H9 (cell line): ENCODE measurements around the gene INSR. TPM values are rescaled to one million over a fixed set of nuclear protein-coding genes. Genes with fewer than 3 reads are reported as not detected.

Experiments
- DNase-seq: peaks from one replicate; pipeline ENCODE4 v3.0.0-alpha.2; 2017
- H2AFZ ChIP-seq: one replicate; pipeline ENCODE4 v1.6.1; 2013; ENCODE audit warnings: mild to moderate bottlenecking, low read length, control low read depth, moderate library complexity
- H2AK5ac ChIP-seq: 2 replicates; pipeline ENCODE4 v1.6.1; 2013; ENCODE audit warnings: low read length, control low read depth, mixed read lengths; ENCODE audit not compliant: insufficient read length
- H2BK120ac ChIP-seq: one replicate; pipeline ENCODE4 v1.6.1; 2013; ENCODE audit warnings: low read depth, mild to moderate bottlenecking, low read length, control low read depth, inconsistent platforms; ENCODE audit not compliant: poor library complexity, severe bottlenecking
- H2BK12ac ChIP-seq: 2 replicates; pipeline ENCODE4 v1.6.1; 2013; ENCODE audit warnings: low read length, control low read depth, mixed read lengths, low read depth; ENCODE audit not compliant: insufficient read length
- H2BK15ac ChIP-seq: 2 replicates; pipeline ENCODE4 v1.6.1; 2013; ENCODE audit warnings: low read depth, low read length, control low read depth
- H2BK20ac ChIP-seq: one replicate; pipeline ENCODE4 v1.6.1; 2013; ENCODE audit warnings: low read depth, mild to moderate bottlenecking, low read length, control low read depth, inconsistent platforms; ENCODE audit not compliant: poor library complexity, severe bottlenecking
- H2BK5ac ChIP-seq: 2 replicates; pipeline ENCODE4 v1.6.1; 2013; ENCODE audit warnings: low read length, control low read depth, mixed read lengths; ENCODE audit not compliant: insufficient read length
- H3K14ac ChIP-seq: 2 replicates; pipeline ENCODE4 v1.6.1; 2013; ENCODE audit warnings: low read length, control low read depth; ENCODE audit not compliant: insufficient read depth
- H3K18ac ChIP-seq: 2 replicates; pipeline ENCODE4 v1.6.1; 2013; ENCODE audit warnings: low read depth, mild to moderate bottlenecking, mixed read lengths, low read length, control low read depth; ENCODE audit not compliant: insufficient read length
- H3K23ac ChIP-seq: 2 replicates; pipeline ENCODE4 v1.6.1; 2013; ENCODE audit warnings: low read length, control low read depth, mixed read lengths, low read depth; ENCODE audit not compliant: insufficient read length
- H3K23me2 ChIP-seq: 2 replicates; pipeline ENCODE4 v1.6.1; 2013; ENCODE audit warnings: low read depth, mild to moderate bottlenecking, mixed read lengths, low read length, control low read depth; ENCODE audit not compliant: insufficient read length, poor library complexity, severe bottlenecking
- H3K27ac ChIP-seq: 2 replicates; pipeline ENCODE4 v1.5.1; 2013; ENCODE audit warnings: low read length, control low read depth, mixed read lengths, low read depth; ENCODE audit not compliant: insufficient read length
- H3K27me3 ChIP-seq: 2 replicates; pipeline ENCODE4 v1.6.1; 2013; ENCODE audit warnings: low read length, control low read depth, inconsistent platforms; ENCODE audit not compliant: insufficient read depth
- H3K4ac ChIP-seq: 2 replicates; pipeline ENCODE4 v1.6.1; 2013; ENCODE audit warnings: low read depth, mild to moderate bottlenecking, control low read depth, inconsistent platforms, low read length, moderate library complexity
- H3K4me1 ChIP-seq: 2 replicates; pipeline ENCODE4 v1.6.1; 2013; ENCODE audit warnings: low read length, control low read depth, inconsistent platforms; ENCODE audit not compliant: insufficient read depth
- H3K4me2 ChIP-seq: 2 replicates; pipeline ENCODE4 v1.6.1; 2013; ENCODE audit warnings: low read length, control low read depth, mixed read lengths; ENCODE audit not compliant: insufficient read length, insufficient read depth
- H3K56ac ChIP-seq: 2 replicates; pipeline ENCODE4 v1.6.1; 2013; ENCODE audit warnings: low read depth, mild to moderate bottlenecking, mixed read lengths, low read length, control low read depth; ENCODE audit not compliant: insufficient read length
- H3K79me1 ChIP-seq: 2 replicates; pipeline ENCODE4 v1.6.1; 2013; ENCODE audit warnings: low read depth, mild to moderate bottlenecking, moderate library complexity, low read length, control low read depth, inconsistent platforms; ENCODE audit not compliant: insufficient read depth, poor library complexity, severe bottlenecking
- H3K79me2 ChIP-seq: 2 replicates; pipeline ENCODE4 v1.6.1; 2013; ENCODE audit warnings: low read length, control low read depth, inconsistent platforms; ENCODE audit not compliant: insufficient read depth
- H3K9ac ChIP-seq: 2 replicates; pipeline ENCODE4 v1.6.1; 2013; ENCODE audit warnings: low read length, control low read depth, mixed read lengths; ENCODE audit not compliant: insufficient read length; ENCODE audit errors: extremely low read depth
- H3K9me3 ChIP-seq: one replicate; pipeline ENCODE4 v1.6.1; 2013; ENCODE audit warnings: low read depth, low read length, inconsistent platforms; ENCODE audit not compliant: control insufficient read depth
- H3T11ph ChIP-seq: one replicate; pipeline ENCODE4 v1.6.1; 2013; ENCODE audit warnings: mild to moderate bottlenecking, low read length, control low read depth, inconsistent platforms
- H4K20me1 ChIP-seq: one replicate; pipeline ENCODE4 v1.6.1; 2013; ENCODE audit not compliant: control insufficient read depth, insufficient read length, insufficient read depth
- H4K5ac ChIP-seq: 2 replicates; pipeline ENCODE4 v1.6.1; 2013; ENCODE audit warnings: low read depth, mild to moderate bottlenecking, mixed read lengths, low read length, control low read depth; ENCODE audit not compliant: insufficient read length
- H4K8ac ChIP-seq: replicated peaks from 2 replicates; pipeline ENCODE4 v1.6.1; 2013; ENCODE audit warnings: low read length, control low read depth, mixed read lengths, low read depth; ENCODE audit not compliant: insufficient read length
- H4K91ac ChIP-seq: 2 replicates; pipeline ENCODE4 v1.6.1; 2013; ENCODE audit warnings: low read depth, mild to moderate bottlenecking, moderate library complexity, mixed read lengths, low read length, control low read depth; ENCODE audit not compliant: insufficient read length
- H3K27ac Mint-ChIP-seq, 3 experiments: 2 replicates in 2 of 3; 3 replicates in 1 of 3; pipeline ENCODE4 v1.8.0; 2020 to 2021; ENCODE audit warnings: mixed read lengths in 3 of 3, mild to moderate bottlenecking in 1 of 3, moderate library complexity in 1 of 3
- H3K27me3 Mint-ChIP-seq: 2 replicates; pipeline ENCODE4 v1.8.0; 2021; ENCODE audit warnings: low read depth, mild to moderate bottlenecking, moderate library complexity, mixed read lengths
- H3K36me3 Mint-ChIP-seq, 3 experiments: 2 replicates in 2 of 3; 3 replicates in 1 of 3; pipeline ENCODE4 v1.8.0; 2020 to 2021; ENCODE audit warnings: low read depth in 3 of 3, mixed read lengths in 3 of 3; ENCODE audit not compliant: insufficient read depth in 1 of 3
- H3K4me1 Mint-ChIP-seq, 2 experiments: 2 replicates each; pipeline ENCODE4 v1.8.0; 2020; ENCODE audit warnings: mixed read lengths in 2 of 2
- H3K4me3 Mint-ChIP-seq, 2 experiments: 2 replicates in 1 of 2; 3 replicates in 1 of 2; pipeline ENCODE4 v1.8.0; 2020 to 2021; ENCODE audit warnings: mild to moderate bottlenecking in 2 of 2, mixed read lengths in 2 of 2, moderate library complexity in 1 of 2
- H3K9me3 Mint-ChIP-seq, 2 experiments: 2 replicates in 1 of 2; 3 replicates in 1 of 2; pipeline ENCODE4 v1.8.0; 2020; ENCODE audit warnings: mild to moderate bottlenecking in 2 of 2, mixed read lengths in 2 of 2, moderate library complexity in 1 of 2
- WGBS: extraction: QIAGEN DNeasy Blood & Tissue Kit; methylation state at CpG from one replicate; pipeline ENCODE4 v1.1.7; 2013; ENCODE audit warnings: missing lambda C conversion rate, low lambda C conversion rate, mixed read lengths; ENCODE audit not compliant: insufficient read length; ENCODE audit errors: extremely low coverage; 5-methylcytosine and 5-hydroxymethylcytosine counted together
- total RNA-seq: library from RNA; stranded (reverse); gene quantifications from 2 replicates; pipeline ENCODE4 v1.2.1, GENCODE V29; 2021
- TF ChIP-seq, protein P1 (sequence below): fragments of 200-600 bp; sonication (generic); conservative IDR thresholded peaks from 3 replicates; pipeline ENCODE4 v1.8.0; 2021; ENCODE audit warnings: antibody characterized with exemption, mild to moderate bottlenecking

Gene INSR
- total RNA-seq, 1 experiment from 2014 or later = 39.8 TPM

DNA sequence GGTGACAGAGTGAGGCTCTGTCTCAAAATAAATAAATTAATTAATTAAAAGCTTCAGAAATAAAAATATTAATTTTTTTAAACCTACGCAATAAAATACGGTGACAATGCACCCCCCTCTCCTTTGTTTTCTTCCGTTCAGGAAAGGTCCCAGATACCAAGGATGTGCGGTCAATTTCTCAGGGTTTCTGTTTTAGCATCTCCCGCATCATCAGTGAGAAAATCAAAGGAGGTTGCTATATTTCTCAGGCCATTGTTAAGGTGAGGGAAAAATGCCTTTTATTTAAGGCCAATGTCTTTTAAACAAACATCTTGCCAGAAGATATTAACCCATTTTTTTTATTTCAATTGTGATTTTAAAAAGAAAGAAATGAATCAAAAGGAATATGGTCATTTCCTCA is 111.7 kb downstream of the INSR start:
- Histone ChIP-seq H2BK20ac (no peak overlapping the region), H2BK5ac (no peak overlapping the region), H3K18ac (no peak overlapping the region), H4K20me1 (no peaks in the 10 kb centered on the region), H4K91ac (no peak overlapping the region), H2BK12ac (no peak overlapping the region), H3K14ac (no peak overlapping the region), H3K27me3 (no peaks in the 10 kb centered on the region), H3K23ac (no peak overlapping the region), H3K4me2 (no peak overlapping the region), H2BK15ac (no peak overlapping the region), H3K4ac (no peak overlapping the region), H4K5ac (no peak overlapping the region), H3K79me2 (no peaks in the 10 kb centered on the region), H4K8ac (no peak overlapping the region), H3K9ac (no peak overlapping the region), H3K23me2 (no peaks in the 10 kb centered on the region), H2BK120ac (no peak overlapping the region), H3K27ac (no peak overlapping the region), H2AK5ac (no peak overlapping the region), H2AFZ (no peak overlapping the region), H3K4me1 (no peaks in the 10 kb centered on the region; the same call in 1 of the 2 replicates), H3T11ph (no peak overlapping the region), H3K56ac (no peak overlapping the region), H3K79me1 (no peaks in the 10 kb centered on the region), H3K9me3 (no peaks in the 10 kb centered on the region)
- H3K36me3 Mint-ChIP-seq = peaks cover 14 to 27% (median 21%) of the 10 kb centered on the region in 3 experiments
- TF ChIP-seq, protein P1, sequence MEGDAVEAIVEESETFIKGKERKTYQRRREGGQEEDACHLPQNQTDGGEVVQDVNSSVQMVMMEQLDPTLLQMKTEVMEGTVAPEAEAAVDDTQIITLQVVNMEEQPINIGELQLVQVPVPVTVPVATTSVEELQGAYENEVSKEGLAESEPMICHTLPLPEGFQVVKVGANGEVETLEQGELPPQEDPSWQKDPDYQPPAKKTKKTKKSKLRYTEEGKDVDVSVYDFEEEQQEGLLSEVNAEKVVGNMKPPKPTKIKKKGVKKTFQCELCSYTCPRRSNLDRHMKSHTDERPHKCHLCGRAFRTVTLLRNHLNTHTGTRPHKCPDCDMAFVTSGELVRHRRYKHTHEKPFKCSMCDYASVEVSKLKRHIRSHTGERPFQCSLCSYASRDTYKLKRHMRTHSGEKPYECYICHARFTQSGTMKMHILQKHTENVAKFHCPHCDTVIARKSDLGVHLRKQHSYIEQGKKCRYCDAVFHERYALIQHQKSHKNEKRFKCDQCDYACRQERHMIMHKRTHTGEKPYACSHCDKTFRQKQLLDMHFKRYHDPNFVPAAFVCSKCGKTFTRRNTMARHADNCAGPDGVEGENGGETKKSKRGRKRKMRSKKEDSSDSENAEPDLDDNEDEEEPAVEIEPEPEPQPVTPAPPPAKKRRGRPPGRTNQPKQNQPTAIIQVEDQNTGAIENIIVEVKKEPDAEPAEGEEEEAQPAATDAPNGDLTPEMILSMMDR = no peak
- no peaks in the 10 kb centered on the region for H3K4me1 Mint-ChIP-seq
- no peak for DNase-seq
- no peak overlapping the region for H3K4me3 Mint-ChIP-seq
- WGBS = no CpG with 5 or more reads among the region's 5 CpGs
- no peaks in the 10 kb centered on the region for H3K27me3 Mint-ChIP-seq
- peaks cover 0 to 2% of the 10 kb centered on the region in 2 experiments; a peak in 1 of 5 replicates for H3K9me3 Mint-ChIP-seq
- no peak overlapping the region for H3K27ac Mint-ChIP-seq
